ENCODE data around the gene TRAIP. TPM values are rescaled to one million over a fixed set of nuclear protein-coding genes. Genes with fewer than 3 reads are reported as not detected.

Gene TRAIP
- total RNA-seq, 4 donors from 2014 or later = 2.1 to 8.3 (median 4.7) TPM

DNA sequence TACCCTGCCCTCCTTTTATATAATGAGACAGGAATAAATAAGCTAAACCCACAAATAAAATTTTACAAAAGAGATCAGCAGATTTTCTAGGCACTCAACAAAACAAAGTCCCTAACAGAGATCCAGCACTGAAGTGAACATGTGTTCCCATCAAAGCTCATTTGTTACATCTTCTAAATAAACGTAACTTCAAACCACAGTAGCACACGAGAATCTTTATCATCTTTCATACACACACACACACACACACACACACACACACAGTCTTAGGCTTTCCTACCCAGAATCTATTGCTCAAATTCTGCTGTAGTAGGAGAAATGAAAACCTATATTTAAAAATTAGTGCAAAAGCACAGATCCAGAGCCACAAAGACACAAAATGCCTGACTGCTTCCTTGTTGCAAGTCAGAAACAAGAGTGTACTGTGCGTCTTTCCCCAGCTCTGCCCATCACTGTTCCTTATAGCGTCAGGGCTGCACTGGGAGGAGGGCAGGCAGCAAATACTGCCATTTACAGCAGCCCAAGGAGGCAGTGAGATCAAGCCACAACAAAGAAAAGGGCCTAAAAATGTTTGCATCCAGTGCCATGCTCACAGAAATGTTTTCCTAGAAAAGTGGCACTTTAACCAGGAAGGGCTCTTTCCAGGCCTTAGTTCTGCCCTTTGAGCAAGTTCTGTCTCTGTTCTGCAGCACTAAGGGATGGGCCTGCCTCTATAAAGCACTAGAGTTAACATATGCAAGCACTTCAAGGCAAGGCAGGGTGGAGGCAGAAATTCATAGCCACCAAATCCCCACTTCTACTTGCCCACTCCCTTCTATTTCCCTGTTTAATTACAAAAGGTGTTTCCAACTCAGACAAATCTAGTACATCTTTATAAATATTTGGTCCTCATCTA lies 76.0 kb downstream of the TRAIP start:
- Histone ChIP-seq H3K27ac (no peak overlapping the region), H3K4me3 (no peak overlapping the region), H3K36me3 (peaks cover 0 to 33% (median 0%) of the 10 kb centered on the region in 3 donors), H3K27me3 (no peaks in the 10 kb centered on the region), H3K4me1 (peaks cover 0 to 38% (median 0%) of the 10 kb centered on the region in 4 donors), H3K9me3 (no peaks in the 10 kb centered on the region)
- TF ChIP-seq, protein P1, sequence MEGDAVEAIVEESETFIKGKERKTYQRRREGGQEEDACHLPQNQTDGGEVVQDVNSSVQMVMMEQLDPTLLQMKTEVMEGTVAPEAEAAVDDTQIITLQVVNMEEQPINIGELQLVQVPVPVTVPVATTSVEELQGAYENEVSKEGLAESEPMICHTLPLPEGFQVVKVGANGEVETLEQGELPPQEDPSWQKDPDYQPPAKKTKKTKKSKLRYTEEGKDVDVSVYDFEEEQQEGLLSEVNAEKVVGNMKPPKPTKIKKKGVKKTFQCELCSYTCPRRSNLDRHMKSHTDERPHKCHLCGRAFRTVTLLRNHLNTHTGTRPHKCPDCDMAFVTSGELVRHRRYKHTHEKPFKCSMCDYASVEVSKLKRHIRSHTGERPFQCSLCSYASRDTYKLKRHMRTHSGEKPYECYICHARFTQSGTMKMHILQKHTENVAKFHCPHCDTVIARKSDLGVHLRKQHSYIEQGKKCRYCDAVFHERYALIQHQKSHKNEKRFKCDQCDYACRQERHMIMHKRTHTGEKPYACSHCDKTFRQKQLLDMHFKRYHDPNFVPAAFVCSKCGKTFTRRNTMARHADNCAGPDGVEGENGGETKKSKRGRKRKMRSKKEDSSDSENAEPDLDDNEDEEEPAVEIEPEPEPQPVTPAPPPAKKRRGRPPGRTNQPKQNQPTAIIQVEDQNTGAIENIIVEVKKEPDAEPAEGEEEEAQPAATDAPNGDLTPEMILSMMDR (IDR thresholded peaks at IDR 0.05) = no peak
- TF ChIP-seq POLR2A (IDR thresholded peaks at IDR 0.05) = no peak
- DNase-seq = peak in 1 of 3 donors; percentile 10

DNA sequence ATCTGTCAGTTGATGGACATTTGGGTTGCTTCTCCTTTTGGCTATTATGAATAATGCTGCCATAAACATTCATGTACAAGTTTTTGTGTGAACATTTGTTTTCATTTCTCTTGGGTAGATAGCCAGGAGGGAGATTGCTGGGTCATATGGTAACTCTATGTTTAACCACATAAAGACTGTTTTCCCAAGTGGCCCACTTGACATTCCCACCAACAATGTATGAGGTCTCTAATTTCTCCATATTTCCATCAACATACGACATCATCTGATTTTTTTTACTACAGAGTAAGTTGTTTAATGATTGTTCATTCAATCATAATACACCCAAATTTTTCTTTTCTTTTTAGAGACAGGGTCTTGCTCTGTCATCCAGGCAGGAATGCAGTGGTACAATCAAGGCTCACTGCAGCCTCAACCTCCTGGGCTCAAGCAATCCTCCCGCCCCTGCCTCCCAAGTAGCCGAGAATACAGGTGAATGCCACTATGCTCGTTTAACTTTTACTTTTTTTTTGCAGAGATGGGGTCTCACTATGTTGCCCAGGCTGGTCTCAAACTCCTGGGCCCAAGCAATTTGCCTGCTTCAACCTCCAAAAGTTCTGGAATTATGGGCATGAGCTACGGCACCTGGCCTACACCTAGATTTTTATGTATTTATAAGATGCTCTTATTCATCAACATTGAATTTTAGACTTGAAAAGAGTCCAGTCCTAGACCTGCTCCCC lies 76.8 kb downstream of the TRAIP start:
- no peak overlapping the region for H3K4me3 ChIP-seq
- H3K27ac ChIP-seq = no peak overlapping the region
- TF ChIP-seq, protein P1 (IDR thresholded peaks at IDR 0.05) = no peak
- TF ChIP-seq POLR2A (IDR thresholded peaks at IDR 0.05) = no peak
- no peaks in the 10 kb centered on the region for H3K27me3 ChIP-seq
- no peaks in the 10 kb centered on the region for H3K9me3 ChIP-seq
- DNase-seq = peak in 1 of 3 donors; percentile 14
- peaks cover 0 to 30% (median 0%) of the 10 kb centered on the region in 4 donors for H3K4me1 ChIP-seq
- H3K36me3 ChIP-seq = peaks cover 0 to 33% (median 0%) of the 10 kb centered on the region in 3 donors

Small RNA genes lying within 50 kb of the gene (small RNA-seq; reads per million reads assigned to genes)
- gene RN7SL217P = 0 reads per million in 2 donors

Other genes with a start within 250 kb of the TRAIP start
- 100 to 1,000 TPM in 3 of 4 donors, 10 to 100 TPM in 1; 99.0 to 170 (median 119) TPM for gene APEH, start 182.2 kb downstream of the TRAIP start, total RNA-seq
- 100 to 1,000 TPM in 2 of 4 donors, 10 to 100 TPM in 2; 52.0 to 156 (median 93.3) TPM for gene MST1, start 167.1 kb downstream of the TRAIP start, total RNA-seq
- gene RNF123, start 167.0 kb downstream of the TRAIP start, total RNA-seq = 100 to 1,000 TPM in 1 of 4 donors, 10 to 100 TPM in 3; 74.3 to 101 (median 84.3) TPM
- 1 to 10 TPM; 1.2 to 3.5 (median 2.9) TPM for gene AMIGO3, start 136.9 kb downstream of the TRAIP start, total RNA-seq
- gene GMPPB, start 132.6 kb downstream of the TRAIP start, total RNA-seq = 10 to 100 TPM; 35.4 to 46.4 (median 40.7) TPM
- 10 to 100 TPM; 30.6 to 56.1 (median 46.8) TPM for gene IP6K1, start 70.0 kb downstream of the TRAIP start, total RNA-seq
- gene CDHR4, start 56.7 kb downstream of the TRAIP start, total RNA-seq = 1 to 10 TPM in 1 of 4 donors, not detected in 3; 1.0 TPM
- 10 to 100 TPM in 1 of 4 donors, 1 to 10 TPM in 1, not detected in 2; 1.9 to 22.3 TPM for gene INKA1, start 53.3 kb downstream of the TRAIP start, total RNA-seq
- gene UBA7, start 42.6 kb downstream of the TRAIP start, total RNA-seq = 100 to 1,000 TPM; 155 to 349 (median 263) TPM
- gene CAMKV, start 13.3 kb upstream of the TRAIP start, total RNA-seq = 1 to 10 TPM in 2 of 4 donors, not detected in 2; 1.2 to 2.1 TPM
- gene MST1R, start 47.3 kb upstream of the TRAIP start, total RNA-seq = 100 to 1,000 TPM in 3 of 4 donors, 10 to 100 TPM in 1; 23.1 to 233 (median 146) TPM
- gene MON1A, start 73.2 kb upstream of the TRAIP start, total RNA-seq = 10 to 100 TPM; 19.0 to 32.3 (median 22.5) TPM
- 100 to 1,000 TPM; 111 to 858 (median 241) TPM for gene RBM6, start 83.6 kb upstream of the TRAIP start, total RNA-seq
- gene RBM5, start 232.4 kb upstream of the TRAIP start, total RNA-seq = 100 to 1,000 TPM; 212 to 498 (median 416) TPM

Measured in Peyer's patch (tissue), 4 donors.